ENCODE data around the gene ARHGEF2. TPM values are rescaled to one million over a fixed set of nuclear protein-coding genes. Genes with fewer than 3 reads are reported as not detected.

The ARHGEF2 gene
- total RNA-seq = 111 and 135 TPM in 2 replicates

GRCh38 chr1:155978325-155978972 is at the start of gene ARHGEF2:
Gene ARHGEF2 (minus strand): TSS chr1:155978547. CDS start chr1:155978427, 120 bp downstream.

GRCh38 chr1:156020293-156021092 is 42.1 kb upstream of the ARHGEF2 start, which contains the start of gene SSR2:
Gene SSR2 (minus strand): TSS chr1:156020951. CDS start chr1:156020167, 784 bp downstream.

GRCh38 chr1:155940993-155941844 is 37.1 kb downstream of the ARHGEF2 start, which contains the start of gene RXFP4:
Gene RXFP4 (plus strand): TSS chr1:155941638. CDS start chr1:155941710, 72 bp downstream.

GRCh38 chr1:155934097-155934935 is 44.0 kb downstream of the ARHGEF2 start, which contains the start of gene KHDC4:
Gene KHDC4 (minus strand): TSS chr1:155934413. CDS start chr1:155934373, 40 bp downstream.

GRCh38 chr1:155911156-155912055 is 66.9 kb downstream of the ARHGEF2 start, which contains the start of gene RIT1:
Gene RIT1 (minus strand): TSS chr1:155911349. CDS start chr1:155910761, 588 bp downstream.

Other genes with a start within 250 kb of the ARHGEF2 start
- gene GON4L, start 121.3 kb downstream of the ARHGEF2 start, total RNA-seq = 25.1 and 31.3 TPM in 2 replicates
- gene SYT11, start 119.0 kb downstream of the ARHGEF2 start, total RNA-seq = 46.0 and 59.5 TPM in 2 replicates
- 39.5 and 55.5 TPM in 2 replicates for gene RIT1, start 67.2 kb downstream of the ARHGEF2 start, total RNA-seq
- 24.3 and 26.5 TPM in 2 replicates for gene KHDC4, start 44.1 kb downstream of the ARHGEF2 start, total RNA-seq
- under 0.01 TPM in 1 of 2 replicates, not detected in the other for gene RXFP4, start 36.9 kb downstream of the ARHGEF2 start, total RNA-seq
- 775 and 892 TPM in 2 replicates for gene SSR2, start 42.4 kb upstream of the ARHGEF2 start, total RNA-seq
- 11.0 and 13.0 TPM in 2 replicates for gene UBQLN4, start 75.3 kb upstream of the ARHGEF2 start, total RNA-seq
- 55.5 and 78.2 TPM in 2 replicates for gene LAMTOR2, start 76.2 kb upstream of the ARHGEF2 start, total RNA-seq
- gene RAB25, start 82.6 kb upstream of the ARHGEF2 start, total RNA-seq = not detected in 2 replicates
- 1.1 and 1.2 TPM in 2 replicates for gene MEX3A, start 103.9 kb upstream of the ARHGEF2 start, total RNA-seq
- 515 and 1,414 TPM in 2 replicates for gene LMNA, start 136.2 kb upstream of the ARHGEF2 start, total RNA-seq
- gene SEMA4A, start 175.0 kb upstream of the ARHGEF2 start, total RNA-seq = 0.19 and 1.7 TPM in 2 replicates
- 4.8 and 10.5 TPM in 2 replicates for gene SLC25A44, start 215.6 kb upstream of the ARHGEF2 start, total RNA-seq
- 17.8 and 35.7 TPM in 2 replicates for gene PMF1, start 234.5 kb upstream of the ARHGEF2 start, total RNA-seq